Lower leg skin (tissue), 4 donors: ENCODE results near the gene CDKN2B-AS1. TPM values are rescaled to one million over a fixed set of nuclear protein-coding genes. Genes with fewer than 3 reads are reported as not detected.

Source experiments
- DNase-seq, 2 donors: peaks; one replicate each; pipeline ENCODE4 v3.0.0-alpha.2; 2019; ENCODE audit warnings: low spot score in 2 of 2
- H3K4me3 ChIP-seq: fragments of 200-600 bp; sonication (generic); 2 replicates; pipeline ENCODE4 v1.5.1; 2017; ENCODE audit warnings: mild to moderate bottlenecking, low read depth; ENCODE audit not compliant: poor library complexity, severe bottlenecking
- POLR2A ChIP-seq, 2 donors: fragments of 450-650 bp; IDR thresholded peaks; one replicate each; pipeline ENCODE4 v1.6.1; 2016 to 2017; ENCODE audit warnings: antibody characterized with exemption in 2 of 2, mild to moderate bottlenecking in 1 of 2, moderate library complexity in 1 of 2
- WGBS, 2 donors: methylation state at CpG; one replicate each; pipeline ENCODE4 v1.1.5; 2018; 5-methylcytosine and 5-hydroxymethylcytosine counted together
- intact Hi-C: fragments of 100-400 bp; cut with DNase I; formaldehyde crosslinking; loops from one replicate; pipeline ENCODE4 v1.15.0; 2023; ENCODE audit warnings: low total_unique reads
- total RNA-seq, 4 donors: library from RNA; depleted of rRNA; stranded (reverse); fragments of >200 nt; gene quantifications; one replicate each; pipeline ENCODE4 v1.1.0, GENCODE V29; 2016
- TF ChIP-seq, protein P1 (sequence below), 3 donors: fragments of 450-650 bp; IDR thresholded peaks; one replicate each; pipeline ENCODE4 v1.5.1; 2016; ENCODE audit warnings: antibody characterized with exemption in 3 of 3, mild to moderate bottlenecking in 3 of 3, moderate library complexity in 2 of 3

Gene CDKN2B-AS1
- total RNA-seq, 4 donors from 2014 or later = 0.49 TPM; not detected in 3

DNA sequence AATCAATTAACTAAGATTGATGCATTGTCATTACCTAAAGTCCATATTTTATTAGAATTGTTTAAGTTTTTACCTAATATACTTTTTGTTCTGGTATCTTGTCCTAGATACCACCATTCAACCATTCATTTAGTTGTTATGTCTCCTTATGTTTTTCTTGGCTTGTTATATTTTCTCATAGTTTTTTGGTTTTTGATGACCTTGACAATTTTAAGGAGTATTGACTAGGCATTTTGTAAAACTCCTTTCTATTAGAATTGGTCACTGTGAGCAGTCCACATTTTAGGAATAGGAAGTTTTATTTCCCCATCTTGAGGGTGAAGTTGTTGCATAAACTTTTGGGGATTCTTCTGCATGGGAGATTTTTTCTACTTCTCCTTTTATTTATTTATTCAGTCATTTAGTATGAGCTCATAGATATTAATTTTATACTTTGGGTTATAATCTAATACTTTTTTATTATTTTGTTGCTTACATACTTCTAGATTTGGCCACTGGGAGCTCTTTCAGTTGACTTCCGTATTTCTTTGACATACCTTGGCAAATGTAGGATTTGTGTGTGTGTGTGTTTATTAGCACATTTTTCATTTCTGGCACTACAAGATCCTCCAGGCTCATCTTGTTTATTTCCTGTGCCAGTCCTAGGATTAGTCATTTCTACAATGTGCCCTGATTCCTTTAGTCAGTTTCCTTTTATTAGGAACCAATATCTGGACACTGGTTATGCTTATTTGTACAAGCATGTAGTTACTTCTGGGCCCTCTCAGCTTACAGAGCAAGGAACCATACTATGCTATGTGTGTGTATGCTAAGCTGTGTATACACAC is 149.4 kb downstream of the CDKN2B-AS1 start:
- intact Hi-C loops = no loop called here
- 0 to 22% methylated on average over 1 of the region's 1 CpG for WGBS, 2 donors
- no peak overlapping the region for H3K4me3 ChIP-seq
- no peak for DNase-seq
- TF ChIP-seq, protein P1, sequence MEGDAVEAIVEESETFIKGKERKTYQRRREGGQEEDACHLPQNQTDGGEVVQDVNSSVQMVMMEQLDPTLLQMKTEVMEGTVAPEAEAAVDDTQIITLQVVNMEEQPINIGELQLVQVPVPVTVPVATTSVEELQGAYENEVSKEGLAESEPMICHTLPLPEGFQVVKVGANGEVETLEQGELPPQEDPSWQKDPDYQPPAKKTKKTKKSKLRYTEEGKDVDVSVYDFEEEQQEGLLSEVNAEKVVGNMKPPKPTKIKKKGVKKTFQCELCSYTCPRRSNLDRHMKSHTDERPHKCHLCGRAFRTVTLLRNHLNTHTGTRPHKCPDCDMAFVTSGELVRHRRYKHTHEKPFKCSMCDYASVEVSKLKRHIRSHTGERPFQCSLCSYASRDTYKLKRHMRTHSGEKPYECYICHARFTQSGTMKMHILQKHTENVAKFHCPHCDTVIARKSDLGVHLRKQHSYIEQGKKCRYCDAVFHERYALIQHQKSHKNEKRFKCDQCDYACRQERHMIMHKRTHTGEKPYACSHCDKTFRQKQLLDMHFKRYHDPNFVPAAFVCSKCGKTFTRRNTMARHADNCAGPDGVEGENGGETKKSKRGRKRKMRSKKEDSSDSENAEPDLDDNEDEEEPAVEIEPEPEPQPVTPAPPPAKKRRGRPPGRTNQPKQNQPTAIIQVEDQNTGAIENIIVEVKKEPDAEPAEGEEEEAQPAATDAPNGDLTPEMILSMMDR (IDR thresholded peaks at IDR 0.05) = no peak
- no peak for TF ChIP-seq POLR2A (IDR thresholded peaks at IDR 0.05)

DNA sequence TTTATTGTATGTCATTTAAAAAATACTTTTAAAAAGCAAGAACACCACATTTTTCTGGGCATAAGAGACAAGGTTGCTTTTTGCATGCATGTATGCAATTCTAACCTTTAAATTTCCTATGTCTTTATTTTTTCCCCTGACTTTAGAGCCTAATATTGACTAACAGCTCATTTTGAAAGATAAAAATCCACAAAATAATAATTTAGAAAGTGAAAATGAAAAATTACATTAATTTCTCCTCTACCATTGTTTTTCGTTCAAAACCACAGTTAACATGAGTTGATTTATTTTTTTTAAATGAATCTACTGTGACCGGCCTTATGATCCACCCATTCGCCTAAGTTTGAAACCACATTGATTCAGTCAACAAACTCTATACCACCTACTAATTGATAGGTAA is 152.0 kb downstream of the CDKN2B-AS1 start:
- intact Hi-C loops = no loop called here
- DNase-seq = no peak
- WGBS, 2 donors = 89 to 95% methylated on average over 3 of the region's 3 CpGs
- TF ChIP-seq, protein P1 (IDR thresholded peaks at IDR 0.05) = no peak
- TF ChIP-seq POLR2A (IDR thresholded peaks at IDR 0.05) = no peak
- no peak overlapping the region for H3K4me3 ChIP-seq

DNA sequence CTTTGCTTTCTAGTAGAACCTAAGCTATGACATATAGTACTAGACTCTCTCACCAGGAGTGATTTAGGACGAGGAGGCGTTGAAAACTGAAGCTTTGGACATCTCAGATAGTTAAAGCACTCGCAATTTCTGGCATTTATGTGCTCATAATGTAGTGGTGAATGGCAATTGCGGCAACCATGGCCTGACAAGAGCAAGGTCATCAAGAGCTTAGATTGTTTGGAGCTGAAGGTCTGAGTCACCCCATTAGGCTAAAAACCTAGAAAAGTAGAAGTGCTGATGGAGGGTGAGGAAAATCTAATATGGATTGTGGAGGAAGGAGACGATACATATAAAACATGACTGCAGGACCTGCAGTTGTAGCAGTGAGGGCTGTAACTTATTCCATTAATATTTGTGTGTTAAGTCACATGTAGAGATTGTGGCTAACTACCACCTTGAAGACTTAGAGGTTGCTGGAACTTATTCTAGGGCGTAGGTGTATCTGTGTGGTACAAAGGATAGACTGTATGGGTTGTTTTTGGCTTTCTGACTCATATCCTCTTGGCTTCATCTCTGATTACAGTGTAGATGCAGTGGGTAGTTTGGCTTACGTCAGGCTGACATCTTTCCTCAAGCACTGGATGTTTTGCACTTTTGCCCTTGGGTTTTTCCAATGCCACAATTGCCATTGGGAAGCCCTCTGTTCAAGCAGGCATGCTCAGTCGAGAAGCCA is 153.4 kb downstream of the CDKN2B-AS1 start:
- TF ChIP-seq, protein P1 (IDR thresholded peaks at IDR 0.05) = no peak
- TF ChIP-seq POLR2A (IDR thresholded peaks at IDR 0.05) = no peak
- no peak overlapping the region for H3K4me3 ChIP-seq
- WGBS, 2 donors = 65 to 73% methylated on average over 8 of the region's 8 CpGs
- intact Hi-C loops = no loop called here
- no peak for DNase-seq

DNA sequence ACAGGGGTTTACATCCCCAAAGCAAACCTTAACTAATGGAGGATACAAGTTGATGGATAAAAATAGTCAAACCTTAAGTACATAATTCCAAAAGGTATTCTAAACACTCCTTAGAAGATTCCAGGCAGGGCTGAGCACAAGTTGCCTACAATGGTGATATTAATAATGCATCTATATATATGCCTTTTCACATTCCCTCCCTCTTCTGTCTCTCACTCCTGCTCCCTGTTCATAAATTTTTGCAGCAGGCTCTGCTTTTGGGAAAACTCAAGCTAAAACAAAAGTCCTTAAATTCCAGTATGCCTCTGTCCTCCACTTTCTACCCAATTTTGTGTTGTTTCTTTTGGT is 153.9 kb downstream of the CDKN2B-AS1 start:
- DNase-seq = no peak
- no peak overlapping the region for H3K4me3 ChIP-seq
- no peak for TF ChIP-seq POLR2A (IDR thresholded peaks at IDR 0.05)
- TF ChIP-seq, protein P1 (IDR thresholded peaks at IDR 0.05) = no peak
- intact Hi-C loops = no loop called here

DNA sequence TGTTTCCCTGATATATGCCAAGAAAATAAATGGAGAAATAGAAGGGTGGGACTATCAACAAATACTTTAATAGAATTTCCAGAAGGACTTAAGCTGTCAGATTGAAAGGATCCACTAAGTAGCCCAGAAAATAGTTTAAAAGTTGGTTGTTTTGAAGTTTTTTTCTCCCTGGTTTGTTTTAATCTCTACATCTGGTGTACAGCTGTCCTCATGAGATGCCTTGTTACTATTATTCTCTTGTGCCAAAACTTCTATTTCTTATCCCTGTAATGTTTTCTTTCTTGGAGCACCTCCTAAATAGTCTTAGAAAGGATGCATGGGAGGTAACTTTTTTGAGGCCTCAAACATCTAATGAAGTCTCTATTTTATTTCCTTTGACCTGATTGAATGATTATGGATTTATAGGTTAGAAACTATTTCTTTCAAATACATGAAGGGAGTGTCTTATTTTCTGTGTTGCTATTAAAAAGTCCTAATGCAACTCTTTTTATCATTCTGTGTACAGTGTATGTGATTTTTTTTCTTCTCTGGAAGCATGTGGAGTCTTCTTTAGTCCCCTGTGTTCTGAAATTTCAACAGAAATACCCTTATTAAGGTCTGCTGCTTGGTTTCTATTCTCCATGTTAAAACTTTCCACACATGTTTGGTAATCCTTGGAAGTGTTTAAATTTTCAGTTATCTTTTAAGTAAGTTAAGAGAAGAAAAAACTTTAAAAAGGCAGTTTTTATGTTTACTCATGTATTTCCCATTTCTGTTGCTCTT is 154.5 kb downstream of the CDKN2B-AS1 start:
- no peak for DNase-seq
- no peak overlapping the region for H3K4me3 ChIP-seq
- TF ChIP-seq POLR2A (IDR thresholded peaks at IDR 0.05) = no peak
- TF ChIP-seq, protein P1 (IDR thresholded peaks at IDR 0.05) = no peak
- intact Hi-C loops = no loop called here
